HepG2 (cell line): ENCODE measurements around the gene VPS26B. TPM values are rescaled to one million over a fixed set of nuclear protein-coding genes. Genes with fewer than 3 reads are reported as not detected.
"Not testable (repeated sequence)": the region's sequence is repeated elsewhere in the genome, so short reads cannot be mapped to it uniquely, and the experiment has no call there.

Experiments used
- ATAC-seq: fragments of 200-7000 bp; cut with Tn5 transposase; 3 replicates; pipeline ENCODE4 v1.9.1; 2020; ENCODE audit warnings: mild to moderate bottlenecking, moderate library complexity
- BruUV-seq: library from RNA; stranded (reverse); fragments of 400-500 nt; replicated peaks from 2 replicates; lab custom pipeline; 2021; lab: Mats Ljungman, UMichigan
- CTCF ChIA-PET: fragments of 300-600 bp; formaldehyde crosslinking; extraction: SDS; loops from one replicate; lab custom pipeline; 2021; ENCODE audit warnings: low total read pairs, inconsistent platforms, low intra/inter-chr PET ratio; lab: Yijun Ruan, JAX
- POLR2A ChIA-PET: fragments of 350-600 bp; sonication (Branson Sonifier 250); formaldehyde crosslinking; loops from one replicate; lab custom pipeline; 2020; ENCODE audit warnings: antibody characterized with exemption, inconsistent platforms; lab: Yijun Ruan, JAX
- DNase-seq: peaks from one replicate; pipeline ENCODE4 v3.0.0-alpha.2; 2015; ENCODE audit warnings: low spot score
- FAIRE-seq: peaks from 3 replicates; lab custom pipeline; 2011; peaks lifted over from hg19 to GRCh38; lab: Jason Lieb, UNC
- H2AFZ ChIP-seq: one replicate; pipeline ENCODE4 v1.6.1; 2011; ENCODE audit warnings: low read length, inconsistent platforms
- H3K27ac ChIP-seq: fragments of 300-600 bp; 3 replicates; pipeline ENCODE4 v1.8.0; 2011; ENCODE audit warnings: mixed run types, mild to moderate bottlenecking, mixed read lengths, low read length, inconsistent platforms; ENCODE audit not compliant: insufficient read depth; ENCODE audit errors: extremely low read length
- H3K27me3 ChIP-seq, 2 experiments: fragments of 200-600 bp in 1 of 2; 2 replicates in 1 of 2; 3 replicates in 1 of 2; pipeline versions ENCODE4 v1.6.0 to v1.8.0; 2011; ENCODE audit warnings: low read length in 2 of 2, mild to moderate bottlenecking in 2 of 2, moderate library complexity in 2 of 2, inconsistent platforms in 1 of 2; ENCODE audit not compliant: insufficient read depth in 2 of 2, control insufficient read depth in 1 of 2
- H3K36me3 ChIP-seq, 2 experiments: fragments of 200-600 bp in 1 of 2; replicated peaks in 1 of 2; 2 replicates in 1 of 2; 3 replicates in 1 of 2; pipeline versions ENCODE4 v1.5.1 to v1.8.0; 2011; ENCODE audit warnings: low read length in 2 of 2, inconsistent platforms in 1 of 2; ENCODE audit not compliant: insufficient read depth in 2 of 2, control insufficient read depth in 1 of 2
- H3K4me1 ChIP-seq: 2 replicates; pipeline ENCODE4 v1.5.1; 2012; ENCODE audit warnings: low read length, inconsistent platforms; ENCODE audit not compliant: insufficient read depth
- H3K4me2 ChIP-seq: 2 replicates; pipeline ENCODE4 v1.6.0; 2011; ENCODE audit warnings: low read depth, low read length, inconsistent platforms
- H3K4me3 ChIP-seq, 3 experiments: fragments of 200-600 bp in 1 of 3; sonication (generic), shearing (Covaris generic) in 1 of 3; replicated peaks in 1 of 3; 2 replicates each; pipeline ENCODE4 v1.5.1; 2011 to 2016; ENCODE audit warnings: low read length in 3 of 3, inconsistent platforms in 2 of 3, low read depth in 2 of 3, mild to moderate bottlenecking in 2 of 3, control low read depth in 1 of 3, mixed read lengths in 1 of 3; ENCODE audit not compliant: insufficient read depth in 1 of 3
- H3K79me2 ChIP-seq: one replicate; pipeline ENCODE4 v1.6.1; 2011; ENCODE audit warnings: low read length, inconsistent platforms; ENCODE audit not compliant: insufficient read depth
- H3K9ac ChIP-seq: 2 replicates; pipeline ENCODE4 v1.6.0; 2011; ENCODE audit warnings: mild to moderate bottlenecking, low read depth, low read length, inconsistent platforms; ENCODE audit not compliant: insufficient read depth
- H3K9me3 ChIP-seq: 2 replicates; pipeline ENCODE4 v1.5.1; 2012; ENCODE audit warnings: mild to moderate bottlenecking, low read length
- H4K20me1 ChIP-seq: 2 replicates; pipeline ENCODE4 v1.6.0; 2011; ENCODE audit warnings: inconsistent platforms, mild to moderate bottlenecking, low read length, moderate library complexity; ENCODE audit not compliant: insufficient read depth
- KDM4B ChIP-seq: sonication (generic); formaldehyde crosslinking; IDR thresholded peaks from 2 replicates; pipeline ENCODE4 v1.4.0; 2020; ENCODE audit warnings: missing genetic modification reagents
- NFE2L2 ChIP-seq: fragments of 150-350 bp; IDR thresholded peaks from 2 replicates; pipeline ENCODE4 v1.6.1; 2014; ENCODE audit warnings: low read length
- NFYB ChIP-seq: sonication (generic); formaldehyde crosslinking; IDR thresholded peaks from 2 replicates; pipeline ENCODE4 v1.4.0; 2020; ENCODE audit warnings: missing genetic modification reagents
- NFYC ChIP-seq: IDR thresholded peaks from 2 replicates; pipeline ENCODE4 v1.6.1; 2016; ENCODE audit warnings: missing genetic modification reagents, missing compliant biosample characterization
- ZNF44 ChIP-seq: sonication (generic); formaldehyde crosslinking; IDR thresholded peaks from 2 replicates; pipeline ENCODE4 v1.5.1; 2020; ENCODE audit warnings: mild to moderate bottlenecking, missing genetic modification reagents
- WGBS: methylation state at CpG from one replicate; pipeline ENCODE4 v1.1.6; 2017; ENCODE audit warnings: low lambda C conversion rate; 5-methylcytosine and 5-hydroxymethylcytosine counted together
- in situ Hi-C: cut with HindIII; loops from 2 replicates; pipeline ENCODE4 v1.10.0; 2017; ENCODE audit warnings: low pct_unique_long_range_greater_than_20kb; ENCODE audit not compliant: extremely low pct_ligation_motif_present
- intact Hi-C: fragments of 100-400 bp; cut with micrococcal nuclease; formaldehyde crosslinking; loops from one replicate; pipeline ENCODE4 v1.10.0; 2022; ENCODE audit not compliant: unreplicated experiment
- polyA plus RNA-seq, 8 experiments: library from polyadenylated mRNA; depleted of rRNA in 3 of 8; stranded (reverse) in 7 of 8; unstranded in 1 of 8; fragments of >200 nt; fragmentation: Illumina TruSeq in 4 of 8; extraction: Trizol in 4 of 8; gene quantifications; 2 replicates each; pipeline versions ENCODE4 v1.2.1 to v1.2.3, GENCODE V29; 2011 to 2016; ENCODE audit warnings: low read depth in 4 of 8, missing spikeins in 1 of 8, mixed read lengths in 1 of 8; ENCODE audit not compliant: insufficient read depth in 1 of 8
- total RNA-seq, 5 experiments: library from RNA; depleted of rRNA; stranded (reverse); fragments of >200 nt; fragmentation: Illumina TruSeq; extraction: Trizol; gene quantifications; 2 replicates each; pipeline ENCODE4 v1.2.3, GENCODE V29; 2016; ENCODE audit warnings: low read depth in 1 of 5
- TF ChIP-seq, protein P1 (sequence below): sonication (generic); formaldehyde crosslinking; IDR thresholded peaks from 2 replicates; pipeline ENCODE4 v1.5.0; 2020; ENCODE audit warnings: mild to moderate bottlenecking, missing genetic modification reagents

The VPS26B gene
- total and polyA plus RNA-seq, 2 of the 13 experiments (the other 11 are each of a cell fraction or from before 2014, with no cell fraction given) = 20.2 to 23.2 TPM

GRCh38 chr11:134188092-134188491, 36.4 kb upstream of the VPS26B start:
- CTCF ChIA-PET = not testable (repeated sequence)

GRCh38 chr11:134196756-134197155, 27.7 kb upstream of the VPS26B start:
- no peak for TF ChIP-seq KDM4B (CRISPR knock-in tag)
- TF ChIP-seq ZNF44 (CRISPR knock-in tag) = no peak
- TF ChIP-seq, protein P1, sequence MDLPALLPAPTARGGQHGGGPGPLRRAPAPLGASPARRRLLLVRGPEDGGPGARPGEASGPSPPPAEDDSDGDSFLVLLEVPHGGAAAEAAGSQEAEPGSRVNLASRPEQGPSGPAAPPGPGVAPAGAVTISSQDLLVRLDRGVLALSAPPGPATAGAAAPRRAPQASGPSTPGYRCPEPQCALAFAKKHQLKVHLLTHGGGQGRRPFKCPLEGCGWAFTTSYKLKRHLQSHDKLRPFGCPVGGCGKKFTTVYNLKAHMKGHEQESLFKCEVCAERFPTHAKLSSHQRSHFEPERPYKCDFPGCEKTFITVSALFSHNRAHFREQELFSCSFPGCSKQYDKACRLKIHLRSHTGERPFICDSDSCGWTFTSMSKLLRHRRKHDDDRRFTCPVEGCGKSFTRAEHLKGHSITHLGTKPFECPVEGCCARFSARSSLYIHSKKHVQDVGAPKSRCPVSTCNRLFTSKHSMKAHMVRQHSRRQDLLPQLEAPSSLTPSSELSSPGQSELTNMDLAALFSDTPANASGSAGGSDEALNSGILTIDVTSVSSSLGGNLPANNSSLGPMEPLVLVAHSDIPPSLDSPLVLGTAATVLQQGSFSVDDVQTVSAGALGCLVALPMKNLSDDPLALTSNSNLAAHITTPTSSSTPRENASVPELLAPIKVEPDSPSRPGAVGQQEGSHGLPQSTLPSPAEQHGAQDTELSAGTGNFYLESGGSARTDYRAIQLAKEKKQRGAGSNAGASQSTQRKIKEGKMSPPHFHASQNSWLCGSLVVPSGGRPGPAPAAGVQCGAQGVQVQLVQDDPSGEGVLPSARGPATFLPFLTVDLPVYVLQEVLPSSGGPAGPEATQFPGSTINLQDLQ (CRISPR knock-in tag) = no peak
- TF ChIP-seq NFE2L2 = no peak
- DNase-seq = no peak
- no peak overlapping the region for H3K4me3 ChIP-seq
- no peak overlapping the region for H2AFZ ChIP-seq
- H3K4me2 ChIP-seq = no peak overlapping the region
- CTCF ChIA-PET = no interaction called here
- no peaks in the 10 kb centered on the region for H4K20me1 ChIP-seq
- intact Hi-C loops = no loop called here
- ATAC-seq = no peak
- no peaks in the 10 kb centered on the region for H3K4me1 ChIP-seq
- in situ Hi-C loops = no loop called here
- no peak overlapping the region for H3K9ac ChIP-seq
- H3K27ac ChIP-seq = no peak overlapping the region
- WGBS = 100% methylated on average over 2 of the region's 4 CpGs
- POLR2A ChIA-PET = no interaction called here
- no peaks in the 10 kb centered on the region for H3K9me3 ChIP-seq
- H3K79me2 ChIP-seq = no peaks in the 10 kb centered on the region
- no TSS peak for BruUV-seq
- H3K27me3 ChIP-seq = no peaks in the 10 kb centered on the region
- peaks cover 9 to 56% of the 10 kb centered on the region in 2 experiments; a peak in 4 of 5 replicates for H3K36me3 ChIP-seq
- no peak for FAIRE-seq

More at GRCh38 chr11:134188092-134188491, 36.4 kb upstream of the VPS26B start:
- H3K27ac ChIP-seq, H3K4me3 ChIP-seq, POLR2A ChIA-PET, FAIRE-seq, DNase-seq, H3K4me1 ChIP-seq, H3K79me2 ChIP-seq, ATAC-seq, H3K4me2 ChIP-seq, H3K27me3 ChIP-seq, H2AFZ ChIP-seq, H3K9ac ChIP-seq, H3K9me3 ChIP-seq, BruUV-seq, in situ Hi-C loops, intact Hi-C loops, H4K20me1 ChIP-seq: not testable (repeated sequence)
- 0 out of 2 replicates have a peak, but pooled peaks have one; percentile 22 for TF ChIP-seq NFYC (CRISPR knock-in tag)
- peak; percentile 52 for TF ChIP-seq NFYB (CRISPR knock-in tag)
- H3K36me3 ChIP-seq = peaks cover 11 to 69% of the 10 kb centered on the region in 2 experiments
- WGBS = 100% methylated on average over 8 of the region's 8 CpGs
